Activated naive CD4-positive, alpha-beta T cell treated with Interleukin-2 at 50 U/mL for 16 hours (primary cell): ENCODE data around the gene PTPRT.

Source experiments
- DNase-seq: peaks from one replicate; pipeline ENCODE4 v3.0.0-alpha.2; 2020

Gene PTPRT

DNA sequence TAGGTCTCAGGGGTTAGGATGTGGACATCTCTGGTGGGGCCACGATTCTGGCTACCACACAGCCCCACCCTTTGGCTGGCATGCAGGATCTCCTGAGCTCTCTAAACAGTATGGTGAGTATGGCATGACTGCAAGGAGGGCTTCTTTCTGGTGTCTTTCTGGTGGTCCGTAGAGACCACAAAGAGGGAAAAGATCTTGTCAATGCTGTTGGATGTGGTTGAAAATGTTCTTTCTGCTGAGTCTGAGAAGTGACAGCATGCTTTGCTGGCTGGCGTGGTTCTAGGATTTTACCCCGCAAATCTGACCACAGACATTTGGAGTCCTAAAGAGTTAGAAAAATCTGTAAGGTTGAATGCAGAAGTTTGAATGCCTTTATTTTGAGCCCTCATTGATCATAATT, 1096.7 kb downstream of the PTPRT start:
- no peak for DNase-seq

DNA sequence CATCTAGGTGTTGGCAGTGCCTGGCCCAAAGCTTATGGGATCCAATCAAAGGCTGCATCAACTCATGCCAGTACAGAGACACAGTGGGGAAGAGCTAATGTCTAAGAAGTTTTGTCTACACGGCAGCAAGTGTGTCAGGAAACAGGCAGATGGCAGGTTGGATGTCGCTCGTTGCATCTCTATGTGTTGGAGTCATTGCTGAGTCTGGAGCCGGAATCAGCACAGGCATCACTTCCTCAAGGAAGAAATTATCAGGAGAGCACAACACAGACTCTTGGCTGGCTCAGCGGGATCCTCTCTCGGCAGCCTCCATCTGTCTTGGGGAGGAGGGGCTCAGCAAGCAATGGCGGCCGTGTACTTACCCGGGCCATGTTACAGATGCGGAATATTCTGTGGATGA, 1104.3 kb downstream of the PTPRT start:
- no peak for DNase-seq

DNA sequence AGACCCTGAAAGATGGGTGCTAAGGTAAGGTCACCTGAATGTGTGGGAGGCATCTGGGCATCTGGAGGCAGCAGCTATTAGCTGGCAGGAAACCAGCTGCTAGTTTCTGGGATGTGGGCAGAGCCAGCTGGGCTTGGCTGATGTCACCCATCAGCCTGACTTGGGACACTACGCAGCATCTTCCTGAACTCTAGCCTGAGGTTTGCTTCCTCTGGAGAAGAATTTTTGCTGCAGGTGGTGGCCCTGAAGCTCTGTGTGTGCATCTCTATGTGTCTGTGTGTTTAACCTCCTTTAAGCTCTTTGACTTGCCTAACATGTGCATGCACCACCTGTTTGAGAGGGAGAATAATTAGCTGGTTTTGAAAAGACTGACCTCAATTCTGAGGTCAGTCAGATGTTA, 1106.4 kb downstream of the PTPRT start:
- no peak for DNase-seq

DNA sequence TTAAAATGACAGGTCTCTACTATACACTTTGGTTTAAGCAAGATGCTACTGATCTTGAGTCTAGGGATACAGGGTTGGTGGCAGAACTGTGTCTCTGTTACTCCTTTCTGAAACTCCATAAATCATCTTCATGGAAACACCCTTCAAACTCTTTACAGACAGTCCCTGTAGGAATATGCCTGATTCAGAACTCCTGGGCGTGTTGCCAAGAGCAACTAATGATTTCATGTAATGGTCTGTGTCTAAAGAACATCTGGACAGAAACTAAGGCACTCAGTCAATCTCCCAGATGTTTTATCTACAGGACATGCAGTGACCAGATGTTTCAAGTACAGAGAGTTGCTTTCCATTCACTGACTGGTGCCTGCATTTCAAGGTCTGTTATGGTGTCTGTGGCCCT, 1107.1 kb downstream of the PTPRT start:
- DNase-seq = no peak

DNA sequence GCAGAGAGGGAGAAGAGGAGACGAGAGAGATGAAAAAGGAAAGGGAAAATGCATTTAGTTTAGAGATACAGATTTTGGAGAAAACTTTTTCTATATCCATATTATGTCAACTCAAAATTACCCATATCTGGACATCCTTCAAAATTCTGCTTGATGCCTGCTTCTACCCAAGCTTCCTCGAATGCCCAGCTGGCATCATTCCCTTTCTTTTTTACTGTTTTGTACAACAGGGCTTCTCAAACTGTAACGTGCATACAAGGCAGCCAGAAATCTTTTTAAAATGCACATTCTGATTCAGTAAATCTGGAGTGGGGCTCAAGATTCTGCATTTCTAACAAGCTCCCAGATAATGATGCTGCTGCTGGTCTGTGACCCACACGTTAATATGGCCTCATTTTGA, 1108.8 kb downstream of the PTPRT start:
- DNase-seq = no peak

DNA sequence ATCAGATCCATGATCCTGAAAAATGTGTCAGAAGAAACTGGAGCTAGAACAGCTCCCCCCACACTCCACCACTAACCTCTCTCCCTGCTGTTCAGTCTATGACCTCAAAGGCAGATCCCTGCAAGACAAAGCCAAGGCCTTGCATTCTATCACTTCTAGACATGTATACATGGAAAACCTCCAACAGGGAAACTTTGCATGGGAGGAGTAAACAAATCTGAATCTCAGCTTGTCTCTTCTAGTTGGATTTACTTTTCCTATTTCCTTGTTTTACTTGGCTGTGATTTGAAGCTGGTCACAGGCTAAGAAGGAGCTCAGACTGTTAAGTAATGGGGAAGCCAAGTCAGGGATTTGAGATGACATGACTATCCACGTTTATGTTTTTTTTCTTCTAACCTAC, 1114.8 kb downstream of the PTPRT start:
- DNase-seq = no peak

DNA sequence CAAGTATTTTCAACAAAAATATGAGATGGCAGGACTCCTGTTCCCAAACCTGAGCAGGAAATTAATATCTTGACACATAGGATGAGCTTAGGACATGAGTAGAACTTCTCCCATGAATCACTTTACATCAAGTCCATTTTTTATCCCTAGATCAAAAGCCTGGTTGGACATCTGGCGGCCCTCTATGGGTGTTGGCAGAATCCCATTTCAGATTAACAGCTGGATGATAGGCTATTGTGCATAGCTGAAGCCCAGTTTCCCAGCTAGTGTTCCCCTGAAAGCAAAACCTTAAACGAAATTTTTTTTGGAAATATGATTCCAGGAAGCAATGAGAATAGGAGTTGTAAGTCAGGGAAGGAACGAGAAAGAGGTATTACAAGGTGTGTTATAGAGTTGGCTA, 1122.1 kb downstream of the PTPRT start:
- no peak for DNase-seq

DNA sequence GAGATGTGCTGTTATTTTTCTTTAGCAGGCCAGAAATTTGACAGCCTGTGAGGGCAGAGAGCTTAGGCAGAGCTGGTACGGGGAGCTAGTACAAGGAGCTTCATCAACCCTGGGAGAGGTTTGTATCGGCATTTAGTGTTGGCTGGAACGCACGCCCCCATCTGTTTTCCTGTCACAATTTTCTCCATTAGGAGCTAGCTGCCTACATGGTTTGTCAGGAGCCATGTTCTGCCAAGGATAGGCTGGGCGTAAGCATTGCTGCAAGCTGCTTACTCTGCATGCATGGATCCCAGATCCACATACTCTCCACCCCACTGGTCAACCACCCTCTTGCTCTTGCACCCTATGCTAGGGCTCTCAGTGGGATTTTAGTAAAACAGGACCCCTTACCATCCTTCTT, 1122.5 kb downstream of the PTPRT start:
- no peak for DNase-seq

DNA sequence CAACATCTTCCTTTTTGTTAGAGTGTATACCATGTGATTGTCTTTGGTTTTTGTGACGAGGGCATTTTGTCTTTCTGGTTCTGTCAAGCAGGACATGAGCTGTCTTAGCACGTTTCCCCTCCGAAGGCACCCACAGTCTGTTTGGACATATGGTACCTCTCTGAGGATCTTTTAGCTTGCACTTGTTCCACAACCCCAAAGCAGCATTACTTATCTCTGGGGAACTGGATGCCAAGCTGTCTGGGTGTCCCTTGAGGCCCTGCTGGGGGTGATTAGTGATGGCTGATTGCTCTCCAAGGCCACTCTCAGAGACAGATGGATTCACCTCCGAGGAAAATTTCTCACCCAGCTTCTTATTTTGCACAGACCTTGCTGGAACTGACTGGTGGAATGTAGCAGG, 1126.6 kb downstream of the PTPRT start:
- DNase-seq = no peak

DNA sequence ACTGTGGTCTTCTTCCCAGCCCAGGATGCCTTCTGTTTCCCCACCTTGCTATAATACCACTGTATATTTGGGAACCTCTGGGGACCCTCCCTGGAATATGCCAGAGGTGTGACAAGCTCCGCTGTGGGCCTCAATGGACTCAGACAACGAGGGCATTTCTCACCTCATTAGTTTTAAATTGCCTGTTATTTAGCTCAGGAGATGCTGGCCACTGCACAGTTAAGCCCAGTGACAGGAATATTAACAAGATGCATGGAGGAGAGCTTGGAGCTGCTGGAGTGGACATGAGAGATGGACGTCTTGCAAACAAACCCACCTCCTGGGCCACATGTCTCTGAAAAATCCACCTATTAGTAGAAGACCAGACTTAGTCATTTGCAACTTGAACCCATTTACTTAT, 1136.4 kb downstream of the PTPRT start:
- DNase-seq = no peak

DNA sequence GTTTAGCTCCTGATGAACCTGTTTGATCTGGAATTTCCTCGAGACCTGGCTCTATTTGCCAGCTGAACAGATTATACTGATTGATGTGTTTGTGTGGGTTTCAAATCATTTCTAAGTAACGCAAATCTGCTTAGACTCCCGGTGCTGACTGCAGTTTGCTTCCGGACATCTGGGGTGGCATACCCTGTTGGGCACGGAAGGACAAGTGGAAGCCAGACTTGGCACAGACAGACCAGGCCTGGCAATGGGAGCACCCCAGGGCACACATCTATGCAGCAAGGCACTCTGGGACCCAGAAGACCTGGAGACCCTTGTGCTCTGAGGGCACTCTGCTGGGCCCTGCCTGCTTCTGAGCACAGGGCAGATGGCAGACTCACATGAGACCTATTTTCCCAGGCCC, 1137.8 kb downstream of the PTPRT start:
- no peak for DNase-seq

DNA sequence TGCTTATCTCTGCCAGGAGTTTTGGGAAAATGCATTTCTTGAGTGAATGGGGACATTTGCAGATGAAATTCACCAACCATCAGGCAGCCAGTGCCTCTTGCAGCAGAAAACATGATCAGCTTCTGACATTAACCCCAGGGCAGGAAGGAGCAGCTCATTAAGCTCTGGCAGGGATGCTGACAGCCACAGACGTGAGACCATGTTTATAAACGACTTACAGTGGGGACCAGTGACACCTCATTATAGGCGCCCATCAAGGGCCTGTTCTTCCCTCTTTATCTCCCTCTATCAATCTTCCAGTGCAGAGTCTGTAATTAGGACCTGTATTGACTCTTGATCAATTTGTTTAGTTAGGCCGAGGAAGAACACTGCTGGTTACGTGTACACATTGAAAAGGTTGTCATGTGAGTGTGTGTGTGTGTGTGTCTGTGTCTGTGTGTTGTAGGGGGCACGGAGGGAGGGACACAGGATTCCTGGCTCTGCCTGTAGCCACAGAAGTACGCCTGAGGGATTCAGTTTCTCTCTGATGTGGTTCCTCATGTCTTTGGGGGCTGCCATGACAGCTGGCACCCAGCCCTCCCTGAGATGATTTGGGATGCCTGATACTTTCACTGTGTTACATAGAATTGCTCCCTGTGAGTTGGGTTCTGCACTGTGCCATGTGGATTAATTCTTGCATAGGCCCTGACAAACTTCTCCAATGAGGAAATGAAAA, 1143.2 kb downstream of the PTPRT start:
- DNase-seq = no peak

DNA sequence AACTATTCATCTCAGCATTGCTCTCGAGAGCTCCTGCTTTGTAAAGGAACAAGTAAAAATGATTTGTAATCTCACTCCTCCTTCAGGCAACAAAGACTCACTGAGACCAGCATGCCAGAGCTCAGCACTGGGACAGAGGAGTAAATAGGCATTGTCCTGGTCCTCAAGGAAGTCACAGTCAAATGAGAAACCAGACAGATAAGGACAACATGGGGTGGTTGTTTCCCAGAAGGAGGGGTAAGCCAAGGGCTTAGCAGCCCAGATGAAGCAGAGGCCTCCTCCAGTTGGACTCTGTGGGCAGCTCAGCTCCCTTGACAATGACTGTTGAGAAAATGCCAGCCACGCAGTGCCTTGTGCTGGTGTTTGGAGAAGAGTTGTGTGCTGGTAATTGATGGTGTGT, 1145.8 kb downstream of the PTPRT start:
- no peak for DNase-seq

DNA sequence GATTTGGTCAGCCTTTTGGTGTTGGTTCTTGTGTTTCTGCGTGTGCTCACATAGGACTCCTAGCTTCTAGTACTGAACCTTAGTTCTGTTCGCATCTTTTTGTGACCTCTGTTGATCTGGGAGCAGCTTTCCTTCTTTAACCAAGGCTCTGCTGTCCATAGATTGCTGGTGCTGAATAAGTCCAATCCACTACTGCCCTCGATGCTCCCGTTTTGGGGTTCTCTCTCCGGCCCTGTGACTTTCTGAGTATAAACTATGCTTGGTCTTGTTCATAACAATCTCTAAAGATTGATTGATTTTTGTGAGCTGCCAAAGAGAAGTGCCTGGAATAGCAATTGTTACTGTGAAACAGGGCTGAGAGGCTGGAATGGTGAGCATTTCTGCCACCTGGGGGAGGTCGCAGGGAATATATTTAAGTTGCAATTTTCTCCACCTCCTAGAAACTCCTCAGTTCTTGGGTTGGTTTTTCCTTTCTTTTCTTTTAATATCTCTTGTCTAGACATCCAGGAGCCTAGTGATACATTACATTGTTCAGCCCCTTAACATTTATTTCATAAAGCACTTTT, 1148.6 kb downstream of the PTPRT start:
- DNase-seq = no peak

DNA sequence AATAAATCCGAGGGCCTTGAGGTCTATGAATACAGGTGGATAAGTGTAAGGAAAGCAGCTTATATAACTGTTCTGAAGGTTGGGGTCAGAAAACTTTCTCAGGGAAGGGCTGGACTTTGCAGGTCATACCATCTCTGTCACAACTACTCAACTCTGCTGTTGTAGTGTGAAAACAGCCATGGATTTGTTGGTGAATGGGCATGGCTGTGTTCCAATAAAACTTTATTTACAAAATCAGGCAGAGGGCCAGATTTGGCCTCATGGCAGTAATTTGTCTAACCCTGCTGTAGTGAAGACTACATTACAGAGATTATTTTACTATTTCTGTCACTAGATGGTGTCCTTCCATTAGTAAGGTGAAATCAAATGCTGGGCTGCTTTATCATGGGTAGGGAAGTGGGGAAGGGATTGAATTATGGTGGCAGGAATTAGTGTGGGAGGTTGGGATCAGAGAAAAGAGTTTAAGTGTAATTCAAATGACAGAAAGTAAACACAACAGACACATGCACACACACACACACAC, 1161.9 kb downstream of the PTPRT start:
- DNase-seq = no peak

DNA sequence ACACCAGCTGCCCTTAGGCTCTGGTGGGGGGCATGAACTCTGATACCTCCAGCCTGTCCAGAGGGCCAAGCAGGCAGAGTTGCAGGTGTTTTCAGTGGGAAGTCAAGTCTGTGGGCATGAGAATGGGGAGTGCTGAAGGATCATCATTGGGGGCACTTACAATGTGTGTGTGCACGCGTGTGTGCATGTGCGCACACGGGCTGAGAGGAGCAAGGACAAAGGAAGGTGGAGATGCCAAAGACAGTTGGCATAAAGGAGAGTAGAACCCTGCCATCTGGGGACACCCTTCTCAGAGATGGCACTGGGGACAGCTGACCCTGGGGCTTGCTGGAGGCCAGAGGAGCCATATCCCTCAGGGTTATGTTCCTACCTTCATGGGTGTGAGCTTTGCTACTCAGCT, 1163.1 kb downstream of the PTPRT start:
- DNase-seq = no peak

DNA sequence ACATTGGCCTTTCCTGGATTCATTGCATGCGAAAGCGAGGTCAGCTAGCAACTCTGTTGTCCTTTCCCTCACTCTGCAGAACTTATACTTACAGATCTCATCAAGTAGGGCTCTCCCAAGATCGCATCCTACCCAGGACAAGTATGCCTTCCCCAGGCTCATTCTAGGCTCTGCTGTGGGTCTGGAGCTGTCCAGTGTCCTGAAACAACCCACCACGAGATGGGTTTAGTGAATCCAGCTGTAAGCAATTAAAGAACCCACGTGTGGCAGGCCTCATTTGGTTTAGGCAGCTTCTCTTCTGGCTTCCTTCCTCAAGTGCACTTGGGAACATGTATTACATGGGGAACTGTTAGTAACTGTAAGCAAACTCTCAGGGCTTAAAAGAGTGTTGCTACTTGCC, 1165.1 kb downstream of the PTPRT start:
- DNase-seq = no peak
